ENCODE data around the gene PROX2.

Gene PROX2

DNA sequence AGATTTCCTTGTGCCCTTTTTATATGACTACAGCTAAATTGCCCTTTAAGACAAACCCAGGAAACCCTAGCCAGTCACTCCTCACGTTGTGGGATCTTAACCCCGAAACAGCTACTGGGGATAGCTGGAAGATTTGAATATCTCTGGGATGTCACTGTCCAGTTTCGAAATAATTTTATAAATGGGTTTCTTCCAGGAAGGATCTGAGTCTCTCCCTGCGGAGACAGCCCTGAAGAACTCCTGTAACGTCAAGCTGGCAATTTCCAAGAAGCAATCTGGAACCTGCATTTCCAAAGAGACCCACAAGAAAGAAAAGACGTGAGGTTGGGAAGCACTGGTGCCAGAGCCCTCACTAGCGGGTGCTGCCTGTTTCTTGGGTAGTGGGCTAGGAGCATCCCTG, 20.9 kb downstream of the PROX2 start:
- no peak for TF ChIP-seq ZFX (IDR thresholded peaks at IDR 0.05)
- TF ChIP-seq, protein P1, sequence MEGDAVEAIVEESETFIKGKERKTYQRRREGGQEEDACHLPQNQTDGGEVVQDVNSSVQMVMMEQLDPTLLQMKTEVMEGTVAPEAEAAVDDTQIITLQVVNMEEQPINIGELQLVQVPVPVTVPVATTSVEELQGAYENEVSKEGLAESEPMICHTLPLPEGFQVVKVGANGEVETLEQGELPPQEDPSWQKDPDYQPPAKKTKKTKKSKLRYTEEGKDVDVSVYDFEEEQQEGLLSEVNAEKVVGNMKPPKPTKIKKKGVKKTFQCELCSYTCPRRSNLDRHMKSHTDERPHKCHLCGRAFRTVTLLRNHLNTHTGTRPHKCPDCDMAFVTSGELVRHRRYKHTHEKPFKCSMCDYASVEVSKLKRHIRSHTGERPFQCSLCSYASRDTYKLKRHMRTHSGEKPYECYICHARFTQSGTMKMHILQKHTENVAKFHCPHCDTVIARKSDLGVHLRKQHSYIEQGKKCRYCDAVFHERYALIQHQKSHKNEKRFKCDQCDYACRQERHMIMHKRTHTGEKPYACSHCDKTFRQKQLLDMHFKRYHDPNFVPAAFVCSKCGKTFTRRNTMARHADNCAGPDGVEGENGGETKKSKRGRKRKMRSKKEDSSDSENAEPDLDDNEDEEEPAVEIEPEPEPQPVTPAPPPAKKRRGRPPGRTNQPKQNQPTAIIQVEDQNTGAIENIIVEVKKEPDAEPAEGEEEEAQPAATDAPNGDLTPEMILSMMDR (conservative IDR thresholded peaks at IDR 0.05) = no peak
- no peak overlapping the region for H3K27ac ChIP-seq

DNA sequence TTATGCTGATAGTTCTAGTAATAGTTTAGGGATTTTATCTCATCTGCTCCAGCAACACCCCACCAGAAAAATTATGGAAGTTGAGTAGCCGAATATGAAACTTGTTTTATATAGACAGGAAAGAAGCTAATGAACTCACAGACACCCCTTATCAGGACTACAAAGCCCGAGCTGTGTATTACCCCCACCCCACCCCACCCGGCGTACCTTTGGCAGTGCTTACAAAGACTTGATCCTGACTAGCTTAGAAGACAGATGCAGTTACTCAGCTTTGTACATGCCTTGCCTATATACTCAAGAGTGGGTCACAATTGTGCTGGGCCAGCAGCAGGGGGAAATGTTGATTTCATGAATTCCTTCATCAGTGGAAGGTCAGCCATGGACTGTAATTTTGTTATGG, 22.4 kb downstream of the PROX2 start:
- H3K27ac ChIP-seq = no peak overlapping the region
- TF ChIP-seq, protein P1 (conservative IDR thresholded peaks at IDR 0.05) = no peak
- TF ChIP-seq ZFX (IDR thresholded peaks at IDR 0.05) = no peak

GRCh38 chr14:74852922-74853530, 22.9 kb downstream of the PROX2 start:
- no peak overlapping the region for H3K27ac ChIP-seq
- no peak for TF ChIP-seq ZFX (IDR thresholded peaks at IDR 0.05)
- TF ChIP-seq, protein P1 (conservative IDR thresholded peaks at IDR 0.05) = no peak

DNA sequence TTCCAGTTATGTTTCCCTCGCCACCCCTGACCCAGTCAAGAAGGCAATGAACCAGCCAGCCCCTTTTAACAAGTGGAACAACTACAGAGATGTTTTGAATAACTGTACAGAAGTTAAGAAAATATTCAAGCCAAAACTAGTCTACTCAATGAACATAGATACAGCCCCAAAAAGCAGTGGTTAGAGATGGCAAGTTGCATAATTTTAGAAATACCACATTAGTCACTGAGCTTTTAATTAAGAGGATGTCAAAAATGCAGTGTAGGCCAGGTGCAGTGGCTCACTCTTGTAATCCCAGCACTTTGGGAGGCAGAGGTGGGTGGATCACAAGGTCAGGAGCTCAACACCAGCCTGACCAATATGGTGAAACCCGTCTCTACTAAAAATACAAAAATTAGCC, 27.2 kb downstream of the PROX2 start:
- TF ChIP-seq, protein P1 (conservative IDR thresholded peaks at IDR 0.05) = no peak
- no peak for TF ChIP-seq ZFX (IDR thresholded peaks at IDR 0.05)
- H3K27ac ChIP-seq = no peak overlapping the region

DNA sequence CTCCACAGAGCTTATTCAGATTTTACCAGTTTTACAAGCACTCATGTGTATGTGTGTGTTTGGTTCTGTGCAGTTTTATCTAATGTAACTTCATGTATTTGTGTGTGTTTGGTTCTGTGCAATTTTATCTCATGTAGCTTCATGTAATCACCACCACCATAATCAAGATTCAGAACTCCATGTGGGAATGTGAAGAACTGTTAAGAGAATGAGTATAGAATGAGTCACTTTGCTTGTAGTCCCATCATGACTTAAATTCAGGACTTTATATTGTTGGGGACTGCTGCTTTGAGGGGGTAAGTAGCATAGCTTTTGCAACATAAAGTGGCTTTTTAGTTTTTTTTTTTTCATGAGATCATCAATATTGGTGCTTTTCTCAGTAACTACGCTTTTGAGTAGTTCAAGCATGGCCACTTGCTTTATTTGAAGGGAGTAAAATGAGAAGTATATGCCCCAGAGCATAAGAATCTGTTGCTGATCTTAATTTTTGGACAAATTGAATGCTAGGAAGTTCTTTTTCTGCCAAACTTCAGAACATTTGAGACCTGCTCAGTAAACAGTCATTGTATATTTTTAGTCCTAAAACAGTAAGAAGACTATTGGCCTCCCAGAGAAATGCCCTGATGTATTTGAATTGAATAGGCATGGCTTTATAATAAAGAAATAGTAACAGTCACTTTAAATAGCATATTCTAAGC, 28.8 kb downstream of the PROX2 start:
- TF ChIP-seq, protein P1 (conservative IDR thresholded peaks at IDR 0.05) = no peak
- no peak for TF ChIP-seq ZFX (IDR thresholded peaks at IDR 0.05)
- H3K27ac ChIP-seq = no peak overlapping the region

GRCh38 chr14:74846168-74846567, 29.8 kb downstream of the PROX2 start:
- no peak for TF ChIP-seq ZFX (IDR thresholded peaks at IDR 0.05)
- TF ChIP-seq, protein P1 (conservative IDR thresholded peaks at IDR 0.05) = no peak
- H3K27ac ChIP-seq = no peak overlapping the region

DNA sequence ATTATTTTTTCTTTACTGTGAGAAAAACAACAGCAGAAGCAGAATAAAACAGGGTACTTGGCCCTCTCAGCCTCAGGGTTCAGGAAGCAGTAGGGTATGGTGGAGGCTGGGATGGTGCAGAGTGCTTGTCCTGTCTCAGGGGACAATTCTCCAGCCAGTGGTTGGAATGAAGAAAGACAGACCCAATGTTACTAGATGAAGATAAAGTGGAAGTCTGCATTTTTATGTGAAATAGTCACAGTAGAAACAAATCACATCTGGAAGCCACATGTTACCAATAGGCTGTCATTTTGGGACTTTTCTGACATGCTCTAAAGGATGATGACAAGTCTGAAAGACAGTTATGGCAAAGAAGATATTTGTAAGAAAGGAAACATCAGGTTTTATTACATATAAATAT, 32.3 kb downstream of the PROX2 start:
- no peak overlapping the region for H3K27ac ChIP-seq

More for the DNA sequence above, 32.3 kb downstream of the PROX2 start:
- no peak for TF ChIP-seq ZFX (IDR thresholded peaks at IDR 0.05)
- TF ChIP-seq, protein P1 (conservative IDR thresholded peaks at IDR 0.05) = no peak
